ENCODE measurements around the gene ZNF565.
A peak's percentile ranks its signal among the peaks of the same experiment; 100 is the strongest.

Gene ZNF565

GRCh38 chr19:36152352-36153091 is 61.9 kb downstream of the ZNF565 start, which contains the start of gene COX7A1:
TSS of gene COX7A1 (minus strand) at chr19:36152447. CDS start at chr19:36152407, 40 bp downstream.
- peaks cover 2 to 32% (median 29%) of the 10 kb centered on the region in 5 donors for H3K36me3 ChIP-seq (ENCODE audit: control insufficient read depth in 5 of 5, insufficient read depth in 5 of 5, low read length in 5 of 5)
- peaks cover 3 to 27% (median 22%) of the 10 kb centered on the region in 5 donors for H3K4me1 ChIP-seq (ENCODE audit: control insufficient read depth in 5 of 5, insufficient read depth in 5 of 5, low read length in 5 of 5)
- peak within 1 kb of the TSS; percentile 90 for H3K27ac ChIP-seq (ENCODE audit: low read depth, low read length)
- peak within 1 kb of the TSS; percentile 70 to 80 (median 77) for H3K4me3 ChIP-seq (ENCODE audit: low read depth in 1 of 5, low read length in 5 of 5)
- H3K9me3 ChIP-seq (ENCODE audit: control insufficient read depth in 5 of 5, low read length in 5 of 5), result no peaks in the 10 kb centered on the region
- peak within 1 kb of the TSS; percentile 77 to 98 (median 92) for H3K9ac ChIP-seq (ENCODE audit: low read length in 5 of 5)
- H3K27me3 ChIP-seq (ENCODE audit: control insufficient read depth in 5 of 5, insufficient read depth in 4 of 5, low read length in 5 of 5), result no peaks in the 10 kb centered on the region

GRCh38 chr19:36152019-36152351 is 62.5 kb downstream of the ZNF565 start:
- Histone ChIP-seq H3K27ac (ENCODE audit: low read depth, low read length) (peak overlapping the region; percentile 90), H3K36me3 (ENCODE audit: control insufficient read depth in 5 of 5, insufficient read depth in 5 of 5, low read length in 5 of 5) (peaks cover 4 to 36% (median 33%) of the 10 kb centered on the region in 5 donors), H3K9me3 (ENCODE audit: control insufficient read depth in 5 of 5, low read length in 5 of 5) (no peaks in the 10 kb centered on the region), H3K4me3 (ENCODE audit: low read depth in 1 of 5, low read length in 5 of 5) (peak overlapping the region; percentile 59 to 80 (median 77)), H3K9ac (ENCODE audit: low read length in 5 of 5) (peak overlapping the region; percentile 77 to 98 (median 92)), H3K27me3 (ENCODE audit: control insufficient read depth in 5 of 5, insufficient read depth in 4 of 5, low read length in 5 of 5) (no peaks in the 10 kb centered on the region), H3K4me1 (ENCODE audit: control insufficient read depth in 5 of 5, insufficient read depth in 5 of 5, low read length in 5 of 5) (peaks cover 3 to 27% (median 22%) of the 10 kb centered on the region in 5 donors)

- Histone ChIP-seq H3K27ac (ENCODE audit: low read depth, low read length) (peak overlapping the region; percentile 90), H3K9me3 (ENCODE audit: control insufficient read depth in 5 of 5, low read length in 5 of 5) (no peaks in the 10 kb centered on the region), H3K9ac (ENCODE audit: low read length in 5 of 5) (peak overlapping the region; percentile 77 to 98 (median 92)), H3K36me3 (ENCODE audit: control insufficient read depth in 5 of 5, insufficient read depth in 5 of 5, low read length in 5 of 5) (peaks cover 4 to 42% (median 39%) of the 10 kb centered on the region in 5 donors), H3K4me3 (ENCODE audit: low read depth in 1 of 5, low read length in 5 of 5) (peak overlapping the region; percentile 59 to 80 (median 77)), H3K27me3 (ENCODE audit: control insufficient read depth in 5 of 5, insufficient read depth in 4 of 5, low read length in 5 of 5) (no peaks in the 10 kb centered on the region), H3K4me1 (ENCODE audit: control insufficient read depth in 5 of 5, insufficient read depth in 5 of 5, low read length in 5 of 5) (peaks cover 3 to 27% (median 22%) of the 10 kb centered on the region in 5 donors)
Observed at GRCh38 chr19:36151144-36152018, 63.1 kb downstream of the ZNF565 start.

GRCh38 chr19:36150586-36150985 is 63.9 kb downstream of the ZNF565 start:
- Histone ChIP-seq H3K9me3 (ENCODE audit: control insufficient read depth in 5 of 5, low read length in 5 of 5) (no peaks in the 10 kb centered on the region), H3K36me3 (ENCODE audit: control insufficient read depth in 5 of 5, insufficient read depth in 5 of 5, low read length in 5 of 5) (peaks cover 4 to 50% (median 47%) of the 10 kb centered on the region in 5 donors), H3K4me3 (ENCODE audit: low read depth in 1 of 5, low read length in 5 of 5) (peak overlapping the region in 1 of 5 donors; percentile 77), H3K27me3 (ENCODE audit: control insufficient read depth in 5 of 5, insufficient read depth in 4 of 5, low read length in 5 of 5) (no peaks in the 10 kb centered on the region), H3K4me1 (ENCODE audit: control insufficient read depth in 5 of 5, insufficient read depth in 5 of 5, low read length in 5 of 5) (peaks cover 3 to 27% (median 22%) of the 10 kb centered on the region in 5 donors), H3K27ac (ENCODE audit: low read depth, low read length) (peak overlapping the region; percentile 90), H3K9ac (ENCODE audit: low read length in 5 of 5) (peak overlapping the region in 4 of 5 donors; percentile 2 to 98 (median 78))

GRCh38 chr19:36149673-36150406 is 64.6 kb downstream of the ZNF565 start:
- Histone ChIP-seq H3K27ac (ENCODE audit: low read depth, low read length) (peak overlapping the region; percentile 90), H3K27me3 (ENCODE audit: control insufficient read depth in 5 of 5, insufficient read depth in 4 of 5, low read length in 5 of 5) (no peaks in the 10 kb centered on the region), H3K4me1 (ENCODE audit: control insufficient read depth in 5 of 5, insufficient read depth in 5 of 5, low read length in 5 of 5) (peaks cover 3 to 27% (median 22%) of the 10 kb centered on the region in 5 donors), H3K4me3 (ENCODE audit: low read depth in 1 of 5, low read length in 5 of 5) (no peak overlapping the region), H3K9ac (ENCODE audit: low read length in 5 of 5) (no peak overlapping the region), H3K9me3 (ENCODE audit: control insufficient read depth in 5 of 5, low read length in 5 of 5) (no peaks in the 10 kb centered on the region), H3K36me3 (ENCODE audit: control insufficient read depth in 5 of 5, insufficient read depth in 5 of 5, low read length in 5 of 5) (peaks cover 4 to 57% (median 54%) of the 10 kb centered on the region in 5 donors)

- Histone ChIP-seq H3K36me3 (ENCODE audit: control insufficient read depth in 5 of 5, insufficient read depth in 5 of 5, low read length in 5 of 5) (peaks cover 7 to 68% (median 62%) of the 10 kb centered on the region in 5 donors), H3K4me1 (ENCODE audit: control insufficient read depth in 5 of 5, insufficient read depth in 5 of 5, low read length in 5 of 5) (peaks cover 0 to 16% (median 10%) of the 10 kb centered on the region in 5 donors), H3K9me3 (ENCODE audit: control insufficient read depth in 5 of 5, low read length in 5 of 5) (no peaks in the 10 kb centered on the region)
Observed at GRCh38 chr19:36144624-36145023, 69.8 kb downstream of the ZNF565 start.

GRCh38 chr19:36142496-36142895 is 72.0 kb downstream of the ZNF565 start:
- Histone ChIP-seq H3K27ac (ENCODE audit: low read depth, low read length) (no peak overlapping the region), H3K9ac (ENCODE audit: low read length in 5 of 5) (no peak overlapping the region), H3K27me3 (ENCODE audit: control insufficient read depth in 5 of 5, insufficient read depth in 4 of 5, low read length in 5 of 5) (no peaks in the 10 kb centered on the region), H3K4me1 (ENCODE audit: control insufficient read depth in 5 of 5, insufficient read depth in 5 of 5, low read length in 5 of 5) (peaks cover 0 to 22% (median 15%) of the 10 kb centered on the region in 5 donors), H3K4me3 (ENCODE audit: low read depth in 1 of 5, low read length in 5 of 5) (no peak overlapping the region), H3K9me3 (ENCODE audit: control insufficient read depth in 5 of 5, low read length in 5 of 5) (no peaks in the 10 kb centered on the region), H3K36me3 (ENCODE audit: control insufficient read depth in 5 of 5, insufficient read depth in 5 of 5, low read length in 5 of 5) (peaks cover 5 to 48% (median 47%) of the 10 kb centered on the region in 5 donors)

More at GRCh38 chr19:36144624-36145023, 69.8 kb downstream of the ZNF565 start:
- no peak overlapping the region for H3K9ac ChIP-seq (ENCODE audit: low read length in 5 of 5)
- H3K27me3 ChIP-seq (ENCODE audit: control insufficient read depth in 5 of 5, insufficient read depth in 4 of 5, low read length in 5 of 5), result no peaks in the 10 kb centered on the region
- H3K27ac ChIP-seq (ENCODE audit: low read depth, low read length), result no peak overlapping the region
- H3K4me3 ChIP-seq (ENCODE audit: low read depth in 1 of 5, low read length in 5 of 5), result no peak overlapping the region

- H3K27ac ChIP-seq (ENCODE audit: low read depth, low read length), result peak overlapping the region; percentile 57
- H3K36me3 ChIP-seq (ENCODE audit: control insufficient read depth in 5 of 5, insufficient read depth in 5 of 5, low read length in 5 of 5), result peaks cover 4 to 45% (median 43%) of the 10 kb centered on the region in 5 donors
- H3K27me3 ChIP-seq (ENCODE audit: control insufficient read depth in 5 of 5, insufficient read depth in 4 of 5, low read length in 5 of 5), result no peaks in the 10 kb centered on the region
- H3K9me3 ChIP-seq (ENCODE audit: control insufficient read depth in 5 of 5, low read length in 5 of 5), result no peaks in the 10 kb centered on the region
- peaks cover 0 to 22% (median 17%) of the 10 kb centered on the region in 5 donors for H3K4me1 ChIP-seq (ENCODE audit: control insufficient read depth in 5 of 5, insufficient read depth in 5 of 5, low read length in 5 of 5)
- no peak overlapping the region for H3K9ac ChIP-seq (ENCODE audit: low read length in 5 of 5)
- no peak overlapping the region for H3K4me3 ChIP-seq (ENCODE audit: low read depth in 1 of 5, low read length in 5 of 5)
Observed at GRCh38 chr19:36142046-36142445, 72.4 kb downstream of the ZNF565 start.
